Kidney capillary endothelial cell (primary cell): Measurements from ENCODE around the gene FADS2.
A peak's percentile ranks its signal among the peaks of the same experiment; 100 is the strongest.

Experiments used
- DNase-seq: peaks from one replicate; pipeline ENCODE4 v3.0.0-alpha.2; 2018; ENCODE audit warnings: low spot score

Gene FADS2

GRCh38 chr11:61887839-61888494 is 59.9 kb downstream of the FADS2 start:
- DNase-seq = peak; percentile 82

- DNase-seq = no peak
These were observed 60.5 kb downstream of the FADS2 start for GRCh38 chr11:61888590-61888989.

GRCh38 chr11:61889831-61890230 is 61.7 kb downstream of the FADS2 start:
- no peak for DNase-seq

GRCh38 chr11:61890529-61891330 is 62.6 kb downstream of the FADS2 start:
- peak; percentile 81 for DNase-seq

- DNase-seq = peak; percentile 44
These were observed 63.4 kb downstream of the FADS2 start, which contains the start of gene FADS3 for GRCh38 chr11:61891331-61892084. FADS3 (minus strand) TSS chr11:61891545; CDS start chr11:61891381, 164 bp downstream.

GRCh38 chr11:61892085-61892370 is 63.9 kb downstream of the FADS2 start:
- DNase-seq = no peak

GRCh38 chr11:61893981-61894380 is 65.9 kb downstream of the FADS2 start:
- no peak for DNase-seq

GRCh38 chr11:61895046-61895717 is 67.1 kb downstream of the FADS2 start:
- no peak for DNase-seq

GRCh38 chr11:61895718-61896059 is 67.6 kb downstream of the FADS2 start:
- no peak for DNase-seq

GRCh38 chr11:61896665-61897386 is 68.7 kb downstream of the FADS2 start:
- DNase-seq = no peak

- peak; percentile 44 for DNase-seq
These were observed 69.5 kb downstream of the FADS2 start for GRCh38 chr11:61897387-61898246.

GRCh38 chr11:61898247-61898582 is 70.1 kb downstream of the FADS2 start:
- DNase-seq = no peak

- peak; percentile 62 for DNase-seq
These were observed 71.2 kb downstream of the FADS2 start for GRCh38 chr11:61899146-61899841.

GRCh38 chr11:61900251-61900650 is 72.2 kb downstream of the FADS2 start:
- no peak for DNase-seq

GRCh38 chr11:61901397-61901796 is 73.3 kb downstream of the FADS2 start:
- no peak for DNase-seq

GRCh38 chr11:61902313-61902712 is 74.2 kb downstream of the FADS2 start:
- no peak for DNase-seq

GRCh38 chr11:61903845-61904244 is 75.7 kb downstream of the FADS2 start:
- no peak for DNase-seq

GRCh38 chr11:61904539-61905048 is 76.5 kb downstream of the FADS2 start:
- no peak for DNase-seq

- DNase-seq = no peak
These were observed 77.1 kb downstream of the FADS2 start for GRCh38 chr11:61905067-61905696.
